Neural progenitor cell (in vitro differentiated cells): ENCODE data around the gene TLR7. TPM values are rescaled to one million over a fixed set of nuclear protein-coding genes. Genes with fewer than 3 reads are reported as not detected.

Experiments
- DNase-seq: peaks from one replicate; pipeline ENCODE4 v3.0.0-alpha.2; 2016; ENCODE audit warnings: low spot score
- H2AFZ ChIP-seq: fragments of 200-600 bp; sonication (generic); replicated peaks from 2 replicates; pipeline ENCODE4 v1.6.1; 2016; ENCODE audit warnings: antibody characterized with exemption
- H3F3A ChIP-seq: fragments of 200-600 bp; sonication (generic); 2 replicates; pipeline ENCODE4 v1.6.1; 2016; ENCODE audit warnings: antibody characterized with exemption, low read depth
- H3K27ac ChIP-seq: fragments of 200-600 bp; sonication (generic); 2 replicates; pipeline ENCODE4 v1.5.1; 2016; ENCODE audit warnings: mild to moderate bottlenecking
- H3K27me3 ChIP-seq: fragments of 200-600 bp; sonication (generic); 2 replicates; pipeline ENCODE4 v1.6.1; 2016; ENCODE audit warnings: mild to moderate bottlenecking, moderate library complexity
- H3K36me3 ChIP-seq: fragments of 200-600 bp; sonication (generic); 2 replicates; pipeline ENCODE4 v1.5.1; 2016
- H3K4me1 ChIP-seq: fragments of 200-600 bp; sonication (generic); 2 replicates; pipeline ENCODE4 v1.6.1; 2016; ENCODE audit warnings: mixed run types
- H3K4me2 ChIP-seq: fragments of 200-600 bp; sonication (generic); 2 replicates; pipeline ENCODE4 v1.6.1; 2016
- H3K4me3 ChIP-seq: fragments of 200-600 bp; sonication (generic); 2 replicates; pipeline ENCODE4 v1.5.1; 2016
- H3K79me2 ChIP-seq: fragments of 200-600 bp; sonication (generic); 2 replicates; pipeline ENCODE4 v1.6.1; 2016; ENCODE audit warnings: low read depth
- H3K9ac ChIP-seq: fragments of 200-600 bp; sonication (generic); 2 replicates; pipeline ENCODE4 v1.6.1; 2016
- H3K9me3 ChIP-seq: fragments of 200-600 bp; sonication (generic); 2 replicates; pipeline ENCODE4 v1.5.1; 2016; ENCODE audit warnings: low read depth
- H4K20me1 ChIP-seq: fragments of 200-600 bp; sonication (generic); 2 replicates; pipeline ENCODE4 v1.6.1; 2016; ENCODE audit warnings: low read depth
- H3K27ac Mint-ChIP-seq: 3 replicates; pipeline ENCODE4 v1.8.0; 2021; ENCODE audit warnings: mixed read lengths
- H3K27me3 Mint-ChIP-seq: 2 replicates; pipeline ENCODE4 v1.8.0; 2022; ENCODE audit warnings: low read depth, mild to moderate bottlenecking, inconsistent platforms, moderate library complexity, mixed read lengths; ENCODE audit not compliant: insufficient read depth
- H3K36me3 Mint-ChIP-seq: 3 replicates; pipeline ENCODE4 v1.8.0; 2021; ENCODE audit warnings: mixed read lengths
- H3K4me1 Mint-ChIP-seq: 3 replicates; pipeline ENCODE4 v1.8.0; 2021; ENCODE audit warnings: mixed read lengths
- H3K4me3 Mint-ChIP-seq: 3 replicates; pipeline ENCODE4 v1.8.0; 2021; ENCODE audit warnings: mild to moderate bottlenecking, moderate library complexity, mixed read lengths
- H3K9me3 Mint-ChIP-seq: 3 replicates; pipeline ENCODE4 v1.8.0; 2020; ENCODE audit warnings: mixed read lengths
- CTCF ChIP-seq: fragments of 200-600 bp; sonication (generic); IDR thresholded peaks from 2 replicates; pipeline ENCODE4 v1.5.1; 2017; ENCODE audit warnings: antibody characterized with exemption, mild to moderate bottlenecking
- EZH2 ChIP-seq: fragments of 200-600 bp; sonication (generic); IDR thresholded peaks from 2 replicates; pipeline ENCODE4 v1.6.1; 2017; ENCODE audit warnings: antibody characterized with exemption, mild to moderate bottlenecking, moderate library complexity
- EZH2phosphoT487 ChIP-seq: fragments of 200-600 bp; sonication (generic); IDR thresholded peaks from 2 replicates; pipeline ENCODE4 v1.6.1; 2017; ENCODE audit warnings: antibody characterized with exemption
- total RNA-seq: library from RNA; depleted of rRNA; stranded (reverse); fragments of >200 nt; gene quantifications from 2 replicates; pipeline ENCODE4 v1.2.3, GENCODE V29; 2015; ENCODE audit warnings: low replicate concordance

The TLR7 gene
- total RNA-seq, 1 donor from 2014 or later, result not detected

GRCh38 chrX:12867685-12868084, 813 bp downstream of the TLR7 start:
- H3K36me3 ChIP-seq, result no peaks in the 10 kb centered on the region
- H3K36me3 Mint-ChIP-seq, result no peaks in the 10 kb centered on the region
- no peak overlapping the region for H2AFZ ChIP-seq
- no peaks in the 10 kb centered on the region for H4K20me1 ChIP-seq
- H3K27me3 ChIP-seq, result no peaks in the 10 kb centered on the region
- no peaks in the 10 kb centered on the region for H3K4me1 Mint-ChIP-seq
- no peaks in the 10 kb centered on the region for H3K79me2 ChIP-seq
- H3F3A ChIP-seq, result no peaks in the 10 kb centered on the region
- no peaks in the 10 kb centered on the region for H3K4me1 ChIP-seq
- TF ChIP-seq EZH2, result no peak
- TF ChIP-seq CTCF, result no peak
- no peak for TF ChIP-seq EZH2phosphoT487
- DNase-seq, result no peak
- no peak overlapping the region for H3K27ac Mint-ChIP-seq
- H3K4me3 ChIP-seq, result no peak overlapping the region
- H3K4me2 ChIP-seq, result no peak overlapping the region
- no peak overlapping the region for H3K9ac ChIP-seq
- H3K9me3 Mint-ChIP-seq, result peaks cover 8% of the 10 kb centered on the region
- H3K27ac ChIP-seq, result no peak overlapping the region
- H3K4me3 Mint-ChIP-seq, result no peak overlapping the region
- H3K27me3 Mint-ChIP-seq, result no peaks in the 10 kb centered on the region
- H3K9me3 ChIP-seq, result peaks cover 4% of the 10 kb centered on the region

- H4K20me1 ChIP-seq, result no peaks in the 10 kb centered on the region
Observed at GRCh38 chrX:12868747-12869146, 1.9 kb downstream of the TLR7 start.

GRCh38 chrX:12871257-12871656, 4.4 kb downstream of the TLR7 start:
- H3K4me1 Mint-ChIP-seq, result no peaks in the 10 kb centered on the region
- H3K27me3 Mint-ChIP-seq, result no peaks in the 10 kb centered on the region
- Histone ChIP-seq H3K27me3 (no peaks in the 10 kb centered on the region), H3K36me3 (no peaks in the 10 kb centered on the region), H3F3A (no peaks in the 10 kb centered on the region), H2AFZ (no peak overlapping the region), H4K20me1 (no peaks in the 10 kb centered on the region), H3K27ac (no peak overlapping the region), H3K4me3 (no peak overlapping the region), H3K4me2 (no peak overlapping the region), H3K9me3 (peaks cover 3% of the 10 kb centered on the region), H3K4me1 (no peaks in the 10 kb centered on the region), H3K79me2 (no peaks in the 10 kb centered on the region), H3K9ac (no peak overlapping the region)
- H3K4me3 Mint-ChIP-seq, result no peak overlapping the region
- no peak overlapping the region for H3K27ac Mint-ChIP-seq
- TF ChIP-seq CTCF (no peak), EZH2 (no peak), EZH2phosphoT487 (no peak)
- no peak for DNase-seq
- no peaks in the 10 kb centered on the region for H3K36me3 Mint-ChIP-seq
- peaks cover 9% of the 10 kb centered on the region for H3K9me3 Mint-ChIP-seq

More at GRCh38 chrX:12868747-12869146, 1.9 kb downstream of the TLR7 start:
- Histone ChIP-seq H3K4me1 (no peaks in the 10 kb centered on the region), H3K4me3 (no peak overlapping the region), H2AFZ (no peak overlapping the region), H3K4me2 (no peak overlapping the region), H3K79me2 (no peaks in the 10 kb centered on the region), H3K27ac (no peak overlapping the region), H3K9ac (no peak overlapping the region), H3K36me3 (no peaks in the 10 kb centered on the region), H3K27me3 (no peaks in the 10 kb centered on the region), H3F3A (no peaks in the 10 kb centered on the region), H3K9me3 (peaks cover 4% of the 10 kb centered on the region)
- no peak overlapping the region for H3K4me3 Mint-ChIP-seq
- no peaks in the 10 kb centered on the region for H3K4me1 Mint-ChIP-seq
- DNase-seq, result no peak
- no peaks in the 10 kb centered on the region for H3K27me3 Mint-ChIP-seq
- H3K36me3 Mint-ChIP-seq, result no peaks in the 10 kb centered on the region
- TF ChIP-seq EZH2, result no peak
- TF ChIP-seq EZH2phosphoT487, result no peak
- no peak for TF ChIP-seq CTCF
- peaks cover 6% of the 10 kb centered on the region for H3K9me3 Mint-ChIP-seq
- no peak overlapping the region for H3K27ac Mint-ChIP-seq
